ENCODE results near the gene GOLGA6L7. TPM values are rescaled to one million over a fixed set of nuclear protein-coding genes. Genes with fewer than 3 reads are reported as not detected.

GOLGA6L7 gene
- total and polyA plus RNA-seq, 9 donors, result not detected

- no peak for DNase-seq
- no peak for TF ChIP-seq EP300 (IDR thresholded peaks at IDR 0.05)
- TF ChIP-seq POLR2A (IDR thresholded peaks at IDR 0.05), result no peak
- no peak for TF ChIP-seq CTCF (IDR thresholded peaks at IDR 0.05)
- Histone ChIP-seq H3K36me3 (no peaks in the 10 kb centered on the region), H3K27me3 (no peaks in the 10 kb centered on the region), H3K4me1 (ENCODE audit: insufficient read depth) (peaks cover 3% of the 10 kb centered on the region), H3K9me3 (no peaks in the 10 kb centered on the region), H3K27ac (no peak overlapping the region), H3K4me3 (no peak overlapping the region)
- 95 to 98% (median 97%) methylated on average over 1 of the region's 1 CpG for WGBS, 3 donors
- intact Hi-C loops (cut with DNase I), result no loop called here
Observed at GRCh38 chr15:28881600-28881999, 33.2 kb upstream of the GOLGA6L7 start.

GRCh38 chr15:28881170-28881569 lies 32.7 kb upstream of the GOLGA6L7 start:
- H3K36me3 ChIP-seq, result no peaks in the 10 kb centered on the region
- no peak overlapping the region for H3K27ac ChIP-seq
- no peak overlapping the region for H3K4me3 ChIP-seq
- intact Hi-C loops (cut with DNase I), result no loop called here
- 52 to 60% (median 53%) methylated on average over 3 of the region's 3 CpGs for WGBS, 3 donors
- no peak for DNase-seq
- H3K4me1 ChIP-seq (ENCODE audit: insufficient read depth), result peaks cover 3% of the 10 kb centered on the region
- no peaks in the 10 kb centered on the region for H3K27me3 ChIP-seq
- TF ChIP-seq EP300 (IDR thresholded peaks at IDR 0.05), result no peak
- TF ChIP-seq POLR2A (IDR thresholded peaks at IDR 0.05), result no peak
- TF ChIP-seq CTCF (IDR thresholded peaks at IDR 0.05), result no peak
- no peaks in the 10 kb centered on the region for H3K9me3 ChIP-seq

- no peak for DNase-seq
- Histone ChIP-seq H3K4me1 (ENCODE audit: insufficient read depth) (peaks cover 3% of the 10 kb centered on the region), H3K27me3 (no peaks in the 10 kb centered on the region), H3K36me3 (no peaks in the 10 kb centered on the region), H3K9me3 (no peaks in the 10 kb centered on the region), H3K4me3 (no peak overlapping the region), H3K27ac (no peak overlapping the region)
- no peak for TF ChIP-seq CTCF (IDR thresholded peaks at IDR 0.05)
- TF ChIP-seq EP300 (IDR thresholded peaks at IDR 0.05), result no peak
- no peak for TF ChIP-seq POLR2A (IDR thresholded peaks at IDR 0.05)
- 36 to 55% (median 39%) methylated on average over 5 of the region's 5 CpGs for WGBS, 3 donors
- intact Hi-C loops (cut with DNase I), result no loop called here
Observed at GRCh38 chr15:28880680-28881079, 32.2 kb upstream of the GOLGA6L7 start.

GRCh38 chr15:28879551-28879950 lies 31.1 kb upstream of the GOLGA6L7 start:
- no peak overlapping the region for H3K4me3 ChIP-seq
- WGBS, 3 donors, result 87 to 90% (median 88%) methylated on average over 9 of the region's 9 CpGs
- no peak overlapping the region for H3K27ac ChIP-seq
- intact Hi-C loops (cut with DNase I), result no loop called here
- TF ChIP-seq POLR2A (IDR thresholded peaks at IDR 0.05) (no peak), CTCF (IDR thresholded peaks at IDR 0.05) (no peak), EP300 (IDR thresholded peaks at IDR 0.05) (no peak)
- H3K9me3 ChIP-seq, result no peaks in the 10 kb centered on the region
- no peaks in the 10 kb centered on the region for H3K4me1 ChIP-seq (ENCODE audit: insufficient read depth)
- DNase-seq, result no peak
- H3K36me3 ChIP-seq, result no peaks in the 10 kb centered on the region
- no peaks in the 10 kb centered on the region for H3K27me3 ChIP-seq

GRCh38 chr15:28878209-28878608 lies 29.8 kb upstream of the GOLGA6L7 start:
- no peak overlapping the region for H3K27ac ChIP-seq
- 89 to 90% (median 90%) methylated on average over 15 of the region's 15 CpGs for WGBS, 3 donors
- no peak overlapping the region for H3K4me3 ChIP-seq
- TF ChIP-seq CTCF (IDR thresholded peaks at IDR 0.05) (no peak), POLR2A (IDR thresholded peaks at IDR 0.05) (no peak), EP300 (IDR thresholded peaks at IDR 0.05) (no peak)
- H3K27me3 ChIP-seq, result no peaks in the 10 kb centered on the region
- no peak for DNase-seq
- intact Hi-C loops (cut with DNase I), result no loop called here
- no peaks in the 10 kb centered on the region for H3K36me3 ChIP-seq
- no peaks in the 10 kb centered on the region for H3K9me3 ChIP-seq
- H3K4me1 ChIP-seq (ENCODE audit: insufficient read depth), result no peaks in the 10 kb centered on the region

Measured in ovary (tissue), 9 donors.